Retinal pigment epithelial cell (primary cell): Measurements from ENCODE around the gene MCIDAS.

Experiments
- DNase-seq: peaks from one replicate; pipeline ENCODE4 v3.0.0-alpha.2; 2010; ENCODE audit warnings: low read depth
- H3K4me3 ChIP-seq: 2 replicates; pipeline ENCODE4 v1.5.1; 2011; ENCODE audit warnings: mild to moderate bottlenecking, low read length, control low read depth, moderate library complexity
- CTCF ChIP-seq: conservative IDR thresholded peaks from 2 replicates; pipeline ENCODE4 v1.5.1; 2011; ENCODE audit warnings: low read depth, low read length, control low read depth, inconsistent platforms

MCIDAS gene

DNA sequence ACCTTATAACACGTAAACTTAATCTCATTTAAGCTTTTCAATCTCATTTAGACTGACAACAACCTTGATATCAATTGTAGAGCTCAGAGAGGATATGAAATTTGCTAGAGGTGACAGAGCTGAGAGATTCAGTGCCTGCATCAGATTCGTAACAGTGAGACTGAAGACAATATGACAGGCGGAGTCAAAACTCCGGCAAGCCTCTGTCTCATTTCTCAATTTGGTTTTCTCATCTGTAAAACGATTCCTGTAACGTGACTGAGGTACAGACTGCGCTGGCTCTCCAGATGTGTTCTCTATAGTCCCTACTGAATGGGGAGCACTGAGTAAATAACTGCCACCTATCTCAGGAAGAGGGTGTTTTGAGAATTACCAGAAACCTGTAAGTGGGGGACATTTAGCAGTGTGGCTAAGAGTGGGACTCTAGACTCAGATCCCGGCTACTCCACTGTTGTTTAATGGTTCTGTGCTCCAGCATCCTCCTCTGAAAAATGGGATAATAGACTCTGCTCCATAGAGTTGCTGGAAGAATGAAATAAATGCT is 3.0 kb upstream of the MCIDAS start:
- H3K4me3 ChIP-seq, result no peak overlapping the region
- no peak for TF ChIP-seq CTCF
- no peak for DNase-seq

DNA sequence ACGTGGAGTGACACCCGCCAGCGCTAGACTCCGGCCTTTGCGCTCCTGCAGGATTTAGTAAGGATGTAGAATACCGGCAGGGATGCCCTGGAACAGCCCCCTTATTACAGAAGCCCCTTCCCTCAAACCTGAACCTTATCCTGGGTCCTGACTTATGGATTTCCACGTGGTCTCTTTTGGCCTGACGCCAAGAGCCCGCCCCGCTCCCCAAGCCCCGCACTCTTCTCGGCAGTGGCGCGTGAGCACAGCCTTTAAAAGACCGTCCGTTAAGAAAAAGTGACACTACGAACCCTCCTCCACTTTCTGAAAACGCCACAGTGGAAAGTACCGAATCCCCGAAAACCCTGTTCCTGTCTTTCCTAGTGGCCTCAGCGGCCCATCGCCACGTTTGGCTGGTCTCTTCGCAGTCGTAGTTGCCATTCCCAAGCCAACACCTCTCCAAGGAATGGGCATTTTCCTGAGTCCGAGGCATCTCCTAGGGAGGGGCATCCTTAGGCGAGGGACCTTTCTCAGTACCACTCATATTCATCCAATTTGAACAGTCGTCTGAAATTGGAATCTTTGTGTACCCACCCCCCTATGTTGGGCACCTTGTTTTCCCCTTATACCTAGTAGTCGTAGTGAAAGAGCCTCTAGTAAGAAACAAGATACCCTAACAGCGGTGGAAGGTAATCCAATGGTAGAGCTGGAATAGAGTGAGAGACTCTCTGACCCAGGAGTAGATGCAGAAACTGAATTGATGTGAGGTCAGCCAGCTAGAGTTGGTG is 732 bp upstream of the MCIDAS start:
- TF ChIP-seq CTCF, result no peak
- DNase-seq, result no peak
- peak overlapping the region; percentile 52 for H3K4me3 ChIP-seq

- DNase-seq, result no peak
- peak overlapping the region; percentile 52 for H3K4me3 ChIP-seq
- peak; percentile 75 for TF ChIP-seq CTCF
Observed at GRCh38 chr5:55226027-55226933, 835 bp downstream of the MCIDAS start.

- no peak for TF ChIP-seq CTCF
- DNase-seq, result no peak
- no peak overlapping the region for H3K4me3 ChIP-seq
Observed at GRCh38 chr5:55225346-55225745, 1.8 kb downstream of the MCIDAS start.

DNA sequence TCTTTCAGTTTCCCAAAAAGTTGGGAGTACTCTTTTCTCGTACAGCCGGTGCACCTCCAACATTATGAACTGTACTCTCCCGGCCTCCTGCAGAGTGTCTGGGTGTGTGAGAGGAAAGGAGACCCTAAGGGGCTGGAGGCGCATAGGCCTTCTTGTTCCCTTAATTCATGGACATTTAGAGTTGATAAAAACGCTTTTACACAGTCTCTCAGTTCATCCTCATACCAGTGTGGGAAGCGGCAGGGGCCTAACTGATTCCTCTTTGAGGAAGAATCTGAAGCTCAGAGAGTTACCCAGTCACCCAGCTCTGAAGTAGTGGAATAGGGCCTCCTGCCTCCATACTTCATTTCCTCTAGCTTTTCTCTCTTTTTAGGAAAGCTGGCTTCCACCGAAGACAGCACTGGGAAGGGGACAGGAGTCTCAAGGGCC is 3.3 kb downstream of the MCIDAS start:
- no peak for DNase-seq
- H3K4me3 ChIP-seq, result no peak overlapping the region
- TF ChIP-seq CTCF, result no peak

DNA sequence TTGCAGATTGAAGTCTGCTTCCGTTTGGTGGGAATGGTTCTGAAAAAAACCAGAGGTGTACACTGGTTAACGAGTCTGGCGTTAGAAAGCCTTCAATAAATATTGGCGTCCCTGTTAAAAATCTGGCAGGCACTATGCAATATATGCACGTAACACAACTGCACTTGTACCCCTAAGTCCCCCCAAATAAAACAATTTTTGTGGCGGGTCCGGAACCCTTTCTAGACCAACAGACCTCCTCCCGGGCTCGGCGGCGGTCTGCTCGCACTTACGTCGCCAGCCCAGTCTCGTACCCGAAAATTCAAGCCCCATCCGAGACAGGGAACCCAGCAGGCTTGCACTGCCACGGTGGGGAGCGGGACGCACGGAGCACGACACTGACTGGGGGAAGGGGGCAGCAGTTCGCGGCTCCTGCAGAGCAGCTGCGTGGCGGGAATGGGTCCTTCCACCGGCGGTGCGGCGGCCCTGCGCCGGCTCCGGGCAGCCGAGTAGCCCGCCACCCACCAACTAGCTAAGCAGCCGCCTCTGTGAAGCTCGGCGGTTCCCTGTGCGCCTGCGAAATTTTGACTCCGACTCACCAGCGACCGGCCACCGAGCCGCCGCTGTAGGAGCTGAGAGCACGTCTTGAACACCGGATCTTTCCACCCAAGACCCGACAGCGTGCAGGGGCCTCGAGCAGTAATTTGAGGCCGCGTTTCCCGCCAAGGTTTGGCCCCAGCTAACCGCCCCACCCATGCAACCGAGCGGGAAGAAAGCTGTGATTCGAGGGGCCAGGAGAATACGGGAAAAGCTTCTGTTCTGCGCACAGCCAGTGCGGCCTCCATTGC is 3.9 kb downstream of the MCIDAS start:
- no peak overlapping the region for H3K4me3 ChIP-seq
- TF ChIP-seq CTCF, result no peak
- no peak for DNase-seq
